Sigmoid colon (tissue), 4 donors: ENCODE results near the gene PACS1.

ENCODE experiments used
- CTCF ChIP-seq, 4 experiments: fragments of 450-650 bp in 3 of 4; fragments of 200-600 bp in 1 of 4; IDR thresholded peaks; one replicate each; pipeline ENCODE4 v1.5.1; 2016 to 2019; ENCODE audit warnings: antibody characterized with exemption in 4 of 4, mild to moderate bottlenecking in 3 of 4, moderate library complexity in 2 of 4
- EP300 ChIP-seq, 4 donors: sonication (generic); formaldehyde crosslinking; IDR thresholded peaks; one replicate each; pipeline ENCODE4 v1.6.1; 2017; ENCODE audit warnings: antibody characterized with exemption in 4 of 4
- POLR2AphosphoS5 ChIP-seq, 4 donors: sonication (generic); formaldehyde crosslinking; IDR thresholded peaks; one replicate each; pipeline ENCODE4 v1.6.1; 2017; ENCODE audit warnings: antibody characterized with exemption in 4 of 4

- TF ChIP-seq CTCF (IDR thresholded peaks at IDR 0.05): no peak
- no peak for TF ChIP-seq POLR2AphosphoS5 (IDR thresholded peaks at IDR 0.05)
- TF ChIP-seq EP300 (IDR thresholded peaks at IDR 0.05): no peak
Observed at GRCh38 chr11:66104057-66104638, 34.1 kb downstream of the PACS1 start.
